ENCODE results near the gene NUTM2G. TPM values are rescaled to one million over a fixed set of nuclear protein-coding genes. Genes with fewer than 3 reads are reported as not detected.
"Not testable (repeated sequence)": the region's sequence is repeated elsewhere in the genome, so short reads cannot be mapped to it uniquely, and the experiment has no call there.

The NUTM2G gene
- polyA plus RNA-seq, 4 donors = 0.83 TPM; not detected in 3

DNA sequence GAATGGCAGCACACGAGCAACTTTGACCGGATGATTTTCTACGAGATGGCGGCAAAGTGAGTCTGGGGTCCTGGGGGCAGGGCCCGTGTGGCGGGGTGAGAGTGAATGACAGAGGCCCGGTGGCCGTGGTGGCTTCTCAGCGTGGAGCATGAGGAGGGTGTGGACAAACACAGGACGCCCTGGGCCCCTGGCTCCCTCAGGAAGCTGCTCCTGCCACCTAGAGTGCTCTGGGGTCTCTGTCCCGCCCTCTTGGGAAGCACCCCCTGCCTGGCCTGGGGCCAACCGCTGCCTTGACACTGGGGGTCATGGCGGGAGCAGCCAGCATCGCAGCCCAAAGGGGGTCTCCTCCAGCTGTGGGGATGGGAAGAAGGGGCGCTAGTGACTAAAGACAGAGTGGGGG lies 6.8 kb downstream of the NUTM2G start:
- not testable (repeated sequence) for H3K4me1 ChIP-seq (ENCODE audit: control insufficient read depth in 3 of 3, insufficient read depth in 2 of 3, low read depth in 1 of 3, low read length in 2 of 3); H3K27me3 ChIP-seq (ENCODE audit: control insufficient read depth in 3 of 3, insufficient read depth in 3 of 3, low read length in 3 of 3); H3K9me3 ChIP-seq (ENCODE audit: control insufficient read depth in 2 of 2, insufficient read depth in 1 of 2, low read depth in 1 of 2, low read length in 1 of 2); DNase-seq; H3K4me3 ChIP-seq (ENCODE audit: low read depth in 1 of 3, low read length in 3 of 3); H3K36me3 ChIP-seq (ENCODE audit: control insufficient read depth in 3 of 3, insufficient read depth in 2 of 3, low read depth in 1 of 3, low read length in 3 of 3); FAIRE-seq; H3K27ac ChIP-seq (ENCODE audit: low read depth in 1 of 3, low read length in 2 of 3)
- WGBS, 3 donors = 89 to 93% (median 93%) methylated on average over 14 to 15 of the region's 15 CpGs

- H3K27ac ChIP-seq (ENCODE audit: low read depth in 1 of 3, low read length in 2 of 3); H3K4me1 ChIP-seq (ENCODE audit: control insufficient read depth in 3 of 3, insufficient read depth in 2 of 3, low read depth in 1 of 3, low read length in 2 of 3); FAIRE-seq; H3K4me3 ChIP-seq (ENCODE audit: low read depth in 1 of 3, low read length in 3 of 3); H3K36me3 ChIP-seq (ENCODE audit: control insufficient read depth in 3 of 3, insufficient read depth in 2 of 3, low read depth in 1 of 3, low read length in 3 of 3); DNase-seq; H3K27me3 ChIP-seq (ENCODE audit: control insufficient read depth in 3 of 3, insufficient read depth in 3 of 3, low read length in 3 of 3); H3K9me3 ChIP-seq (ENCODE audit: control insufficient read depth in 2 of 2, insufficient read depth in 1 of 2, low read depth in 1 of 2, low read length in 1 of 2): not testable (repeated sequence)
- 65 to 82% (median 71%) methylated on average over 3 of the region's 3 CpGs for WGBS, 3 donors
Observed at GRCh38 chr9:96937442-96937841, 8.8 kb downstream of the NUTM2G start.

DNA sequence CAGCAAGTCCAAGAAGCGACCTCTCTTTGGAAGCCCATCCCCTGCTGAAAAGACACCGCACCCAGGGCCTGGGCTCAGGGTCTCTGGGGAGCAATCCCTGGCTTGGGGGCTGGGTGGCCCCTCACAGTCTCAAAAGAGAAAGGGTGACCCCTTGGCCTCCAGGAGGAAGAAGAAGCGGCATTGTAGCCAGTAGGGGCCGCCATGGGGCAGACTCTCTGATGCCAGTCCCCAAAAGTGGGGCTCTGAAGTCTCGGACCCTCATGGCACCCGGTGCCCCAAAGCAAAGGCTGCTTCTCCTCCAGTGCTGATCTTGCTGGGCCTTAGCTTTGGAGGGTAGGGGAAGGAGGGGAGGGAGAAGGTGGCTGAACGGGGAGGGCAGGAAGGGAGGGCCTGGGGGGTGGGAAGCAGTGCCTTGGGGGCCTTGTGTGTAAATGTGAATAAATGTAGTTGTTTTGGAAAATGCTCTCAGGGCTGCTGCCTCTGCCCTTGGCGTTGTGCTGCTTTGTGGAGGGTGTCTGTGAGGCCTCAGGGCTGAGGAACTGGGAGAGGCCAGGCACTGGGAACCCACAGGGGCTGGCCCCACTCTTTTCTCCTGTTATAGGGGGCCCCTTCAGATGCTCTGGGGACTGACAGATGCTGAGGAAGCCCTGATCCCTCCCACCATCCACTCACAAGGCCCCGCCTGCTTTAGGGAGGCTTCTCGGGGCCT lies 10.5 kb downstream of the NUTM2G start:
- not testable (repeated sequence) for H3K27ac ChIP-seq (ENCODE audit: low read depth in 1 of 3, low read length in 2 of 3); H3K36me3 ChIP-seq (ENCODE audit: control insufficient read depth in 3 of 3, insufficient read depth in 2 of 3, low read depth in 1 of 3, low read length in 3 of 3); FAIRE-seq; H3K4me3 ChIP-seq (ENCODE audit: low read depth in 1 of 3, low read length in 3 of 3); H3K9me3 ChIP-seq (ENCODE audit: control insufficient read depth in 2 of 2, insufficient read depth in 1 of 2, low read depth in 1 of 2, low read length in 1 of 2); H3K4me1 ChIP-seq (ENCODE audit: control insufficient read depth in 3 of 3, insufficient read depth in 2 of 3, low read depth in 1 of 3, low read length in 2 of 3); H3K27me3 ChIP-seq (ENCODE audit: control insufficient read depth in 3 of 3, insufficient read depth in 3 of 3, low read length in 3 of 3); DNase-seq
- WGBS, 3 donors = no CpG with 5 or more reads among the region's 10 CpGs

- H3K36me3 ChIP-seq (ENCODE audit: control insufficient read depth in 3 of 3, insufficient read depth in 2 of 3, low read depth in 1 of 3, low read length in 3 of 3); H3K4me1 ChIP-seq (ENCODE audit: control insufficient read depth in 3 of 3, insufficient read depth in 2 of 3, low read depth in 1 of 3, low read length in 2 of 3); H3K4me3 ChIP-seq (ENCODE audit: low read depth in 1 of 3, low read length in 3 of 3); H3K27ac ChIP-seq (ENCODE audit: low read depth in 1 of 3, low read length in 2 of 3); DNase-seq; H3K27me3 ChIP-seq (ENCODE audit: control insufficient read depth in 3 of 3, insufficient read depth in 3 of 3, low read length in 3 of 3); H3K9me3 ChIP-seq (ENCODE audit: control insufficient read depth in 2 of 2, insufficient read depth in 1 of 2, low read depth in 1 of 2, low read length in 1 of 2); FAIRE-seq: not testable (repeated sequence)
- WGBS, 3 donors = 80 to 100% (median 81%) methylated on average over 1 to 3 of the region's 7 CpGs
Observed at GRCh38 chr9:96940982-96941381, 12.3 kb downstream of the NUTM2G start.

DNA sequence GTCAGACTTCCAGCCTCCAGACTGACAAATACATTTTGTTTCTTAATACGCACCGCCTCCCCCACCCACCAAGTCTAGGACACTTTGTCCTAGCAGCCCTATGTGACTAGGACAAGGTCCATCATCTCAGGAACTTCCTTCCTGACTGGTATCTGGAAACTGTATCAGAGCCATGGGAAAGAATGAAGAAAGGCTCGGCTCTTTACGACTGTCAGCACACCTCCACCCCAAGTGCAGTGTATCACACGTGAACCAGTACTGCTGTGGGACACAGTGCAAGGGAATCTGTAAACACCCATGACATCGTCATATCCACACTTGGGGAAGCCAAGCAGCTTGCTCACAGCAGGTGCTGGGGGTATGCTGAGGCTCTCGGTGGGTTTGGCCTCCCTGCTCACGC lies 13.0 kb downstream of the NUTM2G start:
- FAIRE-seq; DNase-seq; H3K4me1 ChIP-seq (ENCODE audit: control insufficient read depth in 3 of 3, insufficient read depth in 2 of 3, low read depth in 1 of 3, low read length in 2 of 3); H3K4me3 ChIP-seq (ENCODE audit: low read depth in 1 of 3, low read length in 3 of 3); H3K27me3 ChIP-seq (ENCODE audit: control insufficient read depth in 3 of 3, insufficient read depth in 3 of 3, low read length in 3 of 3); H3K27ac ChIP-seq (ENCODE audit: low read depth in 1 of 3, low read length in 2 of 3); H3K9me3 ChIP-seq (ENCODE audit: control insufficient read depth in 2 of 2, insufficient read depth in 1 of 2, low read depth in 1 of 2, low read length in 1 of 2); H3K36me3 ChIP-seq (ENCODE audit: control insufficient read depth in 3 of 3, insufficient read depth in 2 of 3, low read depth in 1 of 3, low read length in 3 of 3): not testable (repeated sequence)
- WGBS, 3 donors = 98 to 100% methylated on average over 2 of the region's 8 CpGs; no CpG with 5 or more reads in 1 of the 3 donors

DNA sequence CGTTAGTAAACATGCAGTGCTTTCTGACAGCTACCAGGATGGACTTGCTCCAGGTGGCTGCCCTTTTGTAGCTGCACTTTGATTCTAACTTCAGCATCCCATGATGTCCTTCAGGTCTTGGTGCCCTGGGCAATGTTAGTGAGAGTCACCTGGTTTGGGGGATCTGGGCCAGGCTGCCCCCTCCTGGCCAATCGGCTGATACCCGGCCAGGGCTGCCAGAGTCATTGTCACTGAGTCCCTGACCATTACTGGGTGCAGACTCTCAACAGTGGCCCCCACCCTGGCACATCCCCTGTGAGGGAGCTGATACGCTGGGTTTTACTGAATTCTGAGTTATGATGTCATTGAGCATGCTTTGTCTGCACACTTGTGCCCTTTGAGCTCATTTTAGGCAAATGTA lies 13.5 kb downstream of the NUTM2G start:
- 100% methylated on average over 1 of the region's 4 CpGs; no CpG with 5 or more reads in 2 of the 3 donors for WGBS, 3 donors
- not testable (repeated sequence) for H3K4me1 ChIP-seq (ENCODE audit: control insufficient read depth in 3 of 3, insufficient read depth in 2 of 3, low read depth in 1 of 3, low read length in 2 of 3); H3K27me3 ChIP-seq (ENCODE audit: control insufficient read depth in 3 of 3, insufficient read depth in 3 of 3, low read length in 3 of 3); H3K27ac ChIP-seq (ENCODE audit: low read depth in 1 of 3, low read length in 2 of 3); H3K4me3 ChIP-seq (ENCODE audit: low read depth in 1 of 3, low read length in 3 of 3); H3K36me3 ChIP-seq (ENCODE audit: control insufficient read depth in 3 of 3, insufficient read depth in 2 of 3, low read depth in 1 of 3, low read length in 3 of 3); H3K9me3 ChIP-seq (ENCODE audit: control insufficient read depth in 2 of 2, insufficient read depth in 1 of 2, low read depth in 1 of 2, low read length in 1 of 2); FAIRE-seq; DNase-seq

DNA sequence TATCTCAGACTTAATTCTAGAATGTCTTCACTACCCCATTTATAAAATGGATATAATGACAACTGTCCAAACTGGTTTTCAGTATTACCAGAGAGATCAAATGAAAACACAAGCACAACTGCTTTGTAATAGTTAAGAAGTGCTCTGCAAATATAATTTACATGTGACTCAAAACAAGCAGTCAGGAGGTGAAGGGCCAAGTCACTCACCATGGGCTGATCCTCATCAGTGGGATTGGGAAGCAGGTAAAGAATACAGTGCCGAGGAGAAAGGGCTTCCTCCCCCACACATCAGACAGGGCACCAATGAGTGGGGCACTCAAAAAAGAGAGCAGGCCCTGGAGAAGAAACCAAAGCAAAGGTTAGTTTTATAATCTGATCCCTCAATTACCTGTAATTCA lies 20.7 kb downstream of the NUTM2G start:
- H3K36me3 ChIP-seq (ENCODE audit: control insufficient read depth in 3 of 3, insufficient read depth in 2 of 3, low read depth in 1 of 3, low read length in 3 of 3) = peaks cover 0 to 11% (median 0%) of the 10 kb centered on the region in 3 donors
- not testable (repeated sequence) for H3K4me3 ChIP-seq (ENCODE audit: low read depth in 1 of 3, low read length in 3 of 3); H3K27me3 ChIP-seq (ENCODE audit: control insufficient read depth in 3 of 3, insufficient read depth in 3 of 3, low read length in 3 of 3); FAIRE-seq; H3K9me3 ChIP-seq (ENCODE audit: control insufficient read depth in 2 of 2, insufficient read depth in 1 of 2, low read depth in 1 of 2, low read length in 1 of 2); H3K4me1 ChIP-seq (ENCODE audit: control insufficient read depth in 3 of 3, insufficient read depth in 2 of 3, low read depth in 1 of 3, low read length in 2 of 3); H3K27ac ChIP-seq (ENCODE audit: low read depth in 1 of 3, low read length in 2 of 3); DNase-seq
- no CpG with 5 or more reads among the region's 1 CpG for WGBS, 3 donors

DNA sequence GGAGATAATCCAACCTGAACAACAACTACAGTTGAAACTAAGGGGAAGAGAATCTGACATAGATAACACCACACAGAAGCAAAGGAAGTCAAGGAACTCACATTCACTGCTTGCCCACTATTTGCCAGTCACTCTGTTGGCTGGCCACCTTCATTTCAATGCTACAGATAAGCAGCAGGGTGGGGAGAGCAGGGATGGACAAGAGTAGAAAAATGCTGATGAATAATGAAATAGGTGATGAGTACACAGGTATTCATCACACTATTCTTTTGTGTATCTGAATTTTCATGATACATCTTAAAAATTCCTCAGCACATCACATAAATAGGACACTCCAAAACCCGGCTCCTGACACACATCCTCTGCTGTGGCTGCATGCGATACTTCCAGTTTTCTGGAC lies 21.9 kb downstream of the NUTM2G start:
- not testable (repeated sequence) for DNase-seq; FAIRE-seq; H3K4me1 ChIP-seq (ENCODE audit: control insufficient read depth in 3 of 3, insufficient read depth in 2 of 3, low read depth in 1 of 3, low read length in 2 of 3); H3K9me3 ChIP-seq (ENCODE audit: control insufficient read depth in 2 of 2, insufficient read depth in 1 of 2, low read depth in 1 of 2, low read length in 1 of 2); H3K27me3 ChIP-seq (ENCODE audit: control insufficient read depth in 3 of 3, insufficient read depth in 3 of 3, low read length in 3 of 3); H3K4me3 ChIP-seq (ENCODE audit: low read depth in 1 of 3, low read length in 3 of 3); H3K27ac ChIP-seq (ENCODE audit: low read depth in 1 of 3, low read length in 2 of 3)
- WGBS, 3 donors = no CpG with 5 or more reads among the region's 2 CpGs
- peaks cover 0 to 14% (median 0%) of the 10 kb centered on the region in 3 donors for H3K36me3 ChIP-seq (ENCODE audit: control insufficient read depth in 3 of 3, insufficient read depth in 2 of 3, low read depth in 1 of 3, low read length in 3 of 3)

- DNase-seq; H3K27ac ChIP-seq (ENCODE audit: low read depth in 1 of 3, low read length in 2 of 3): not testable (repeated sequence)
- WGBS, 3 donors = 86 to 90% (median 87%) methylated on average over 5 of the region's 5 CpGs
Observed at GRCh38 chr9:96967591-96967990, 38.9 kb downstream of the NUTM2G start.

More at GRCh38 chr9:96967591-96967990, 38.9 kb downstream of the NUTM2G start:
- not testable (repeated sequence) for H3K27me3 ChIP-seq (ENCODE audit: control insufficient read depth in 3 of 3, insufficient read depth in 3 of 3, low read length in 3 of 3); H3K4me1 ChIP-seq (ENCODE audit: control insufficient read depth in 3 of 3, insufficient read depth in 2 of 3, low read depth in 1 of 3, low read length in 2 of 3); H3K4me3 ChIP-seq (ENCODE audit: low read depth in 1 of 3, low read length in 3 of 3); H3K9me3 ChIP-seq (ENCODE audit: control insufficient read depth in 2 of 2, insufficient read depth in 1 of 2, low read depth in 1 of 2, low read length in 1 of 2); H3K36me3 ChIP-seq (ENCODE audit: control insufficient read depth in 3 of 3, insufficient read depth in 2 of 3, low read depth in 1 of 3, low read length in 3 of 3); FAIRE-seq
